ENCODE results near the gene FBXL15. TPM values are rescaled to one million over a fixed set of nuclear protein-coding genes. Genes with fewer than 3 reads are reported as not detected.

Gene FBXL15, protein sequence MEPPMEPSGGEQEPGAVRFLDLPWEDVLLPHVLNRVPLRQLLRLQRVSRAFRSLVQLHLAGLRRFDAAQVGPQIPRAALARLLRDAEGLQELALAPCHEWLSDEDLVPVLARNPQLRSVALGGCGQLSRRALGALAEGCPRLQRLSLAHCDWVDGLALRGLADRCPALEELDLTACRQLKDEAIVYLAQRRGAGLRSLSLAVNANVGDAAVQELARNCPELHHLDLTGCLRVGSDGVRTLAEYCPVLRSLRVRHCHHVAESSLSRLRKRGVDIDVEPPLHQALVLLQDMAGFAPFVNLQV
- total RNA-seq, result 15.7 and 18.9 TPM in 2 replicates

DNA sequence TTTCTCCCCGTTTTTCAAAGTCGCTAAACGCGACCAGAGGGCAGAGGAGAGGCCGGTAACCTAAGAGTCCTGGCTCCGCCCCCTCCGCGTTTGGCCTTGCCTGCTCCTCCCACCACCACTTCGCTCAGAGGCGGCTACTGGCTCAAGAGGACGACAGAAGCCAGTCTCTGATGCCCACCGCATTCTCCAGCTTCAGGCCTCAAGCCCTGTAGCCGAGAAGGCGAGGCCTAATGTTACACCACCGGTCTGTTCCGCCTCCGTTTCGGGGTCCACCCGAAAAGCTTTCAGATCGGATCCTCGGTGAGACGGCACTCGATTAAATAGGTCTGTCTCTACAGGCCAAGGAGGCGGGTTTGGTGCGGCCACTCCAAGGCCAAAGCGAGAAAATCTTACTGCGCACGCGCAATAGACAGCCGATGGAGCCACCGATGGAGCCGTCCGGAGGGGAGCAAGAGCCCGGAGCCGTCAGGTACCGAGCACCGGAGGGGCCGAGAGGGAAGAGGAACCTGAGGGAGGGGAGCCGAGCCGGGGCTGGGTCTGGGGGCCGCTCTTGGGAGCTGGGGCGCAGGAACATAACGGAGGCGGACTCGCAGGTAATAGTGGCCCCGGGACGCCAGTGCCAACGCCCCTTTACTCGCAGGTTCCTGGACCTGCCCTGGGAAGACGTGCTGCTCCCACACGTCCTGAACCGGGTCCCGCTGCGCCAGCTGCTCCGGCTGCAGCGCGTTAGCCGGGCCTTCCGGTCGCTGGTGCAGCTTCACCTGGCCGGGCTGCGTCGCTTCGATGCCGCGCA, at the start of gene FBXL15:
TSS of gene FBXL15 (plus strand) at position 123 of the 793 bp plus-strand sequence. CDS start at position 417, 294 bp downstream.
- ATAC-seq (ENCODE audit: low read depth), result peak; percentile 78
- POLR2A ChIA-PET, result interaction anchor here (0.5 to 6.2 kb wide), 19 partner anchors 9 to 255 kb away, joined by 3 to 305 read pairs (median 7); partner anchors contain the start of genes ACTR1A, C10orf95, CUEDC2 and NFKB2

DNA sequence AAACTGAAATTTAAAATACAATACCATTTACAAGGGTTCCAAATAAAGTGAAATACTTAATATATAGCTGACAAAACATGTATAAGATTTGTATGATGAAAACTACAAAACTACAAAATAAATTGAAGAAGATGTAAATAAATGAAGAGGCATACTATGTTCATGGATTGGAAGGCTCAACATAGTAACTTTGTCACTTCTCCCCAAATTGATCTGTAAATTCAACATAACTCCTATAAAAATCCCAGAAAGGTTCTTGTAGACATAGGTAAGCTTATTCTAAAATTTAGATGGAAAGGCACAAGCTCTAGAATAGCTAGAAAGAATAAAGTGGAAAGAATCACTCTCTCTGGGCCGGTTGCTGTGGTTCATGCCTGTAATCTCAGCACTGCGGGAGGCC, 49.3 kb upstream of the FBXL15 start:
- Mint-ChIP-seq H3K27me3 (no peaks in the 10 kb centered on the region), H3K4me3 (no peak overlapping the region), H3K9me3 (no peaks in the 10 kb centered on the region), H3K27ac (no peak overlapping the region), H3K36me3 (ENCODE audit: low read depth) (peaks cover 86% of the 10 kb centered on the region), H3K4me1 (no peaks in the 10 kb centered on the region)
- TF ChIP-seq, protein P1, sequence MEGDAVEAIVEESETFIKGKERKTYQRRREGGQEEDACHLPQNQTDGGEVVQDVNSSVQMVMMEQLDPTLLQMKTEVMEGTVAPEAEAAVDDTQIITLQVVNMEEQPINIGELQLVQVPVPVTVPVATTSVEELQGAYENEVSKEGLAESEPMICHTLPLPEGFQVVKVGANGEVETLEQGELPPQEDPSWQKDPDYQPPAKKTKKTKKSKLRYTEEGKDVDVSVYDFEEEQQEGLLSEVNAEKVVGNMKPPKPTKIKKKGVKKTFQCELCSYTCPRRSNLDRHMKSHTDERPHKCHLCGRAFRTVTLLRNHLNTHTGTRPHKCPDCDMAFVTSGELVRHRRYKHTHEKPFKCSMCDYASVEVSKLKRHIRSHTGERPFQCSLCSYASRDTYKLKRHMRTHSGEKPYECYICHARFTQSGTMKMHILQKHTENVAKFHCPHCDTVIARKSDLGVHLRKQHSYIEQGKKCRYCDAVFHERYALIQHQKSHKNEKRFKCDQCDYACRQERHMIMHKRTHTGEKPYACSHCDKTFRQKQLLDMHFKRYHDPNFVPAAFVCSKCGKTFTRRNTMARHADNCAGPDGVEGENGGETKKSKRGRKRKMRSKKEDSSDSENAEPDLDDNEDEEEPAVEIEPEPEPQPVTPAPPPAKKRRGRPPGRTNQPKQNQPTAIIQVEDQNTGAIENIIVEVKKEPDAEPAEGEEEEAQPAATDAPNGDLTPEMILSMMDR (IDR thresholded peaks at IDR 0.05), result no peak
- CTCF ChIA-PET, result interaction anchor here (0.7 to 1.1 kb wide), 2 partner anchors 19 to 142 kb away, joined by 3 read pairs; no protein-coding TSS in a partner anchor
- intact Hi-C loops (cut with micrococcal nuclease), result no loop called here
- POLR2A ChIA-PET, result interaction anchor here (0.7 kb wide), 1 partner anchor 53 kb away, joined by 4 read pairs; no protein-coding TSS in a partner anchor
- ATAC-seq (ENCODE audit: low read depth) (no peak), DNase-seq (no peak)

More for the DNA sequence above, at the start of gene FBXL15:
- Mint-ChIP-seq H3K27ac (peak within 1 kb of the TSS; percentile 95), H3K36me3 (ENCODE audit: low read depth) (peaks cover 23% of the 10 kb centered on the region), H3K4me3 (peak within 1 kb of the TSS; percentile 98), H3K9me3 (no peaks in the 10 kb centered on the region), H3K27me3 (peaks cover 18% of the 10 kb centered on the region), H3K4me1 (peaks cover 45% of the 10 kb centered on the region)
- peak; percentile 93 for DNase-seq
- TF ChIP-seq, protein P1 (IDR thresholded peaks at IDR 0.05), result no peak
- CTCF ChIA-PET, result interaction anchor here (1.1 to 5.2 kb wide), 10 partner anchors 12 to 190 kb away, joined by 3 to 40 read pairs (median 10); partner anchors contain the start of genes CUEDC2, NFKB2 and SUFU
- intact Hi-C loops (cut with micrococcal nuclease), result loop anchor here (1.0 to 2.0 kb wide), 11 partner anchors 10 to 300 kb away; partner anchors contain the start of genes ACTR1A, CUEDC2, GBF1 and LDB1

DNA sequence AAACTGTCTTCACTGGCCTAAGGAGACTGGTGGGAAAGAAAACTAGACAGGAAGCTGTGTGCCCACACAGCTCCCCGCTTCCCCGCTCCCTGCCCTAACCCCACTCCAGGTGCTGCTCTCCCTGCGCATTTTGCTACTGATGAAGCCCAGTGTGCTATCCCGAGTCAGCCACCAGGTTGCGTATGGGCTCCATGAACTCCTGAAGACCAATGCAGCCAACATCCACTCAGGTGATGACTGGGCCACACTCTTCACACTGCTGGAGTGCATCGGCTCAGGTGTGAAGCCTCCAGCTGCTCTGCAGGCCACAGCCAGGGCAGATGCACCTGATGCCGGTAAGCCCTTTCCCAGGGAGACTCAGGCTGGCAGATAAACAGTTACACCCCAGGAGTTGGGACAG, 45.4 kb upstream of the FBXL15 start:
- ChIA-PET CTCF (interaction anchor here (0.7 to 1.7 kb wide), 7 partner anchors 18 to 207 kb away, joined by 3 to 7 read pairs (median 3); no protein-coding TSS in a partner anchor), POLR2A (interaction anchor here (0.7 to 1.6 kb wide), 3 partner anchors 20 to 28 kb away, joined by 3 to 7 read pairs (median 3); partner anchors contain the start of gene NFKB2)
- intact Hi-C loops (cut with micrococcal nuclease), result loop anchor here (1.0 kb wide), 1 partner anchor 104 kb away; no protein-coding TSS in a partner anchor
- Mint-ChIP-seq H3K27ac (no peak overlapping the region), H3K4me3 (no peak overlapping the region), H3K27me3 (no peaks in the 10 kb centered on the region), H3K36me3 (ENCODE audit: low read depth) (peaks cover 83% of the 10 kb centered on the region), H3K4me1 (no peaks in the 10 kb centered on the region), H3K9me3 (no peaks in the 10 kb centered on the region)
- DNase-seq, result no peak
- TF ChIP-seq, protein P1 (IDR thresholded peaks at IDR 0.05), result no peak
- ATAC-seq (ENCODE audit: low read depth), result peak; percentile 66

DNA sequence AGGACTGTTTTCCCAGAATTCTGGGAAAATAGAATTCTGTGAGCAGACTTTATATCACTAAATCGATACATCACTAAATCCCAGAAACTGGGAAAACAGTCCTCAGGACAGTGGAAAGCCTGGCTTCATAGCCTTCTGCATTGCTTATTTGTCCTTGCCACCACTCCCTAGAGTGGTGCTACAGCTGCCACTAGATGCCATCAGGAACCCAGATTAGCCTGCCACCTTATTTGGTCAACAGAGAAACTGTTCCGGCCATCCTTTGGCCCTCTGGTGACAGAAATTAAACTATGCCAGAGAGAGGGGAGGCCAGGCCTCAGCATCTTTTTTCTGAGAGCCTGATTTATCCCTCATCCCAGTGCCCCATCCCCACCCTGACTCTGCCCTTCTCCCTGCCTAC, 44.8 kb upstream of the FBXL15 start:
- intact Hi-C loops (cut with micrococcal nuclease), result loop anchor here (1.0 kb wide), 1 partner anchor 103 kb away; no protein-coding TSS in a partner anchor

More for the DNA sequence above, 44.8 kb upstream of the FBXL15 start:
- CTCF ChIA-PET, result interaction anchor here (0.8 to 1.7 kb wide), 5 partner anchors 18 to 207 kb away, joined by 3 to 7 read pairs (median 4); no protein-coding TSS in a partner anchor
- ATAC-seq (ENCODE audit: low read depth) (no peak), DNase-seq (no peak)
- POLR2A ChIA-PET, result interaction anchor here (1.6 kb wide), 1 partner anchor 23 kb away, joined by 7 read pairs; no protein-coding TSS in a partner anchor
- no peaks in the 10 kb centered on the region for H3K9me3 Mint-ChIP-seq
- H3K4me1 Mint-ChIP-seq, result no peaks in the 10 kb centered on the region
- H3K4me3 Mint-ChIP-seq, result no peak overlapping the region
- H3K27ac Mint-ChIP-seq, result no peak overlapping the region
- H3K36me3 Mint-ChIP-seq (ENCODE audit: low read depth), result peaks cover 83% of the 10 kb centered on the region
- TF ChIP-seq, protein P1 (IDR thresholded peaks at IDR 0.05), result no peak
- no peaks in the 10 kb centered on the region for H3K27me3 Mint-ChIP-seq
